GM12874 (cell line): ENCODE measurements around the gene GZMB.

Source experiments
- CTCF ChIP-seq: IDR thresholded peaks from 2 replicates; pipeline ENCODE4 v1.5.1; 2011; ENCODE audit warnings: low read depth, mild to moderate bottlenecking, control low read depth, low read length, moderate library complexity; ENCODE audit not compliant: insufficient read depth

Gene GZMB

GRCh38 chr14:24659916-24660570 lies 26.1 kb upstream of the GZMB start:
- TF ChIP-seq CTCF, result no peak

GRCh38 chr14:24639905-24640304 lies 5.9 kb upstream of the GZMB start:
- TF ChIP-seq CTCF, result no peak

- TF ChIP-seq CTCF, result no peak
Observed at GRCh38 chr14:24639270-24639669, 5.3 kb upstream of the GZMB start.

GRCh38 chr14:24633353-24633752 lies 637 bp downstream of the GZMB start:
- no peak for TF ChIP-seq CTCF

- TF ChIP-seq CTCF, result no peak
Observed at GRCh38 chr14:24632761-24633160, 1.2 kb downstream of the GZMB start.

GRCh38 chr14:24632336-24632735 lies 1.7 kb downstream of the GZMB start:
- TF ChIP-seq CTCF, result no peak

GRCh38 chr14:24631749-24632335 lies 2.1 kb downstream of the GZMB start:
- no peak for TF ChIP-seq CTCF
